ENCODE results near the gene ABHD12B. TPM values are rescaled to one million over a fixed set of nuclear protein-coding genes. Genes with fewer than 3 reads are reported as not detected.

Gene ABHD12B
- total RNA-seq, 1 donor from 2014 or later = 0.35 TPM

- peaks cover 13% of the 10 kb centered on the region for H3K4me1 Mint-ChIP-seq
- H3K27me3 Mint-ChIP-seq (ENCODE audit: low read depth) = peaks cover 2% of the 10 kb centered on the region
- H3K9me3 Mint-ChIP-seq = no peaks in the 10 kb centered on the region
- no peak overlapping the region for H3K4me3 Mint-ChIP-seq
- TF ChIP-seq, protein P1, sequence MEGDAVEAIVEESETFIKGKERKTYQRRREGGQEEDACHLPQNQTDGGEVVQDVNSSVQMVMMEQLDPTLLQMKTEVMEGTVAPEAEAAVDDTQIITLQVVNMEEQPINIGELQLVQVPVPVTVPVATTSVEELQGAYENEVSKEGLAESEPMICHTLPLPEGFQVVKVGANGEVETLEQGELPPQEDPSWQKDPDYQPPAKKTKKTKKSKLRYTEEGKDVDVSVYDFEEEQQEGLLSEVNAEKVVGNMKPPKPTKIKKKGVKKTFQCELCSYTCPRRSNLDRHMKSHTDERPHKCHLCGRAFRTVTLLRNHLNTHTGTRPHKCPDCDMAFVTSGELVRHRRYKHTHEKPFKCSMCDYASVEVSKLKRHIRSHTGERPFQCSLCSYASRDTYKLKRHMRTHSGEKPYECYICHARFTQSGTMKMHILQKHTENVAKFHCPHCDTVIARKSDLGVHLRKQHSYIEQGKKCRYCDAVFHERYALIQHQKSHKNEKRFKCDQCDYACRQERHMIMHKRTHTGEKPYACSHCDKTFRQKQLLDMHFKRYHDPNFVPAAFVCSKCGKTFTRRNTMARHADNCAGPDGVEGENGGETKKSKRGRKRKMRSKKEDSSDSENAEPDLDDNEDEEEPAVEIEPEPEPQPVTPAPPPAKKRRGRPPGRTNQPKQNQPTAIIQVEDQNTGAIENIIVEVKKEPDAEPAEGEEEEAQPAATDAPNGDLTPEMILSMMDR (conservative IDR thresholded peaks at IDR 0.05) = no peak
- no peaks in the 10 kb centered on the region for H3K36me3 Mint-ChIP-seq (ENCODE audit: low read depth)
- H3K27ac Mint-ChIP-seq (ENCODE audit: unreplicated experiment) = no peak overlapping the region
- no peak for DNase-seq (ENCODE audit: low read depth, low spot score)
Measured at GRCh38 chr14:50953502-50953901, 81.6 kb downstream of the ABHD12B start.

Other genes with a start within 250 kb of the ABHD12B start
- gene SAV1, start 203.7 kb upstream of the ABHD12B start, total RNA-seq = 23.5 and 23.8 TPM in 2 replicates
- 94.1 and 94.9 TPM in 2 replicates for gene NIN, start 40.9 kb upstream of the ABHD12B start, total RNA-seq
- 45.2 and 45.3 TPM in 2 replicates for gene PYGL, start 72.4 kb downstream of the ABHD12B start, total RNA-seq
- 19.7 and 21.9 TPM in 2 replicates for gene TRIM9, start 223.1 kb downstream of the ABHD12B start, total RNA-seq